GM12892 (cell line): ENCODE results near the gene MIOX.

ENCODE experiments used
- POLR2A ChIP-seq: IDR thresholded peaks from 2 replicates; pipeline ENCODE4 v1.6.1; 2011; ENCODE audit warnings: low read depth, low read length, control low read depth
- POLR2AphosphoS5 ChIP-seq: IDR thresholded peaks from 2 replicates; pipeline ENCODE4 v1.6.1; 2011; ENCODE audit warnings: low read depth, low read length, control low read depth

DNA sequence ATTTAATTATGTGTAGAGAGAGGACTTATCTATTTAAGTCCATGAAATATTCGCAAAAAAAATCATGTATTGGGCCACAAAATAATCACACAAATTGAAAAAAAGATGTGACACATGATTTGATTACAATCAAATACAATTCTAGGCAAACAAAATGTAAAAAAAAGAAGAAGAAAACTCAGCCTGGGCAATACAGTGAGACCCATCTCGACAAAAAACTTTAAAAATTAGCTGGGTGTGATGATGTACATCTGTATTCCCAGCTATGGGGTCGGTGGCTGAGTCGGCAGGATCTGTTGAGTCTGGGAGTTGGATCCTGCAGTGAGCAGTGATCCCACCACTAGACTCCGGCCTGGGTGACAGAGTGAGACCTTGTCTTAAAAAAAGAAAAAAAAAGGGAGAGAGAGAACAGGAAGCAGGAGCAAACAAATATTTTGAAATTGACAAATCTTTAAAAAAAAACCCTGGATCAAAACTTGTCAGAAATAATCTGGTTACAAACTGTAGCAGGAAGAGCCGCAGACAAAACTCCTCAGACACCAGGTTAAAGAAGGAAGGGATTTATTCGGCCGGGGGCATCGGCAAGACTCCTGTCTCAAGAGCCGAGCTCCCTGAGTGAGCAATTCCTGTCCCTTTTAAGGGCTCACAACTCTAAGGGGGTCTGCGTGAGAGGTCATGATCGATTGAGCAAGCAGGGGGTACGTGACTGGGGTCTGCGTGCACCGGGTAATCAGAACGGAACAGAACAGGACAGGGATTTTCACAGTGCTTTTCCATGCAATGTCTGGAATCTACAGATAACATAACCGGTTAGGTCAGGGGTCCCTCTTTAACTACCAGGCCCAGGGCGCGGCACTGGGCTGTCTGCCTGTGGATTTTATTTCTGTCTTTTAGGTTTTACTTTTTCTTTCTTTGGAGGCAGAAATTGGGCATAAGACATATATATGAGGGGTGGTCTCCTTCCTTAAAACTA lies 46.5 kb downstream of the MIOX start:
- TF ChIP-seq POLR2AphosphoS5 (no peak), POLR2A (no peak)
